ENCODE measurements around the gene ETHE1. TPM values are rescaled to one million over a fixed set of nuclear protein-coding genes. Genes with fewer than 3 reads are reported as not detected.

The ETHE1 gene
- total RNA-seq, 2 experiments from 2014 or later = 62.1 to 64.4 TPM

- intact Hi-C loops (cut with micrococcal nuclease) = no loop called here
- H3K4me1 Mint-ChIP-seq (ENCODE audit: low read depth) = peaks cover 16% of the 10 kb centered on the region
- peak overlapping the region; percentile 14 for H3K27ac Mint-ChIP-seq
- H3K4me3 Mint-ChIP-seq = no peak overlapping the region
- no peaks in the 10 kb centered on the region for H3K9me3 Mint-ChIP-seq
- no peaks in the 10 kb centered on the region for H3K27me3 Mint-ChIP-seq (ENCODE audit: low read depth)
- CTCF ChIA-PET = interaction anchor here (0.7 kb wide), 2 partner anchors 18 to 55 kb away, joined by 3 read pairs; no protein-coding TSS in a partner anchor
- H3K36me3 Mint-ChIP-seq (ENCODE audit: low read depth) = peaks cover 11% of the 10 kb centered on the region
- DNase-seq = no peak
Measured at GRCh38 chr19:43498233-43498842, 28.7 kb downstream of the ETHE1 start.

GRCh38 chr19:43496960-43497359, 30.0 kb downstream of the ETHE1 start:
- no peak overlapping the region for H3K27ac Mint-ChIP-seq
- intact Hi-C loops (cut with micrococcal nuclease) = no loop called here
- peaks cover 5% of the 10 kb centered on the region for H3K4me1 Mint-ChIP-seq (ENCODE audit: low read depth)
- no peak overlapping the region for H3K4me3 Mint-ChIP-seq
- no peaks in the 10 kb centered on the region for H3K9me3 Mint-ChIP-seq
- H3K27me3 Mint-ChIP-seq (ENCODE audit: low read depth) = no peaks in the 10 kb centered on the region
- CTCF ChIA-PET = interaction anchor here (1.7 to 2.4 kb wide), 2 partner anchors 23 to 50 kb away, joined by 5 to 6 read pairs; no protein-coding TSS in a partner anchor
- peaks cover 9% of the 10 kb centered on the region for H3K36me3 Mint-ChIP-seq (ENCODE audit: low read depth)
- no peak for DNase-seq

GRCh38 chr19:43495082-43495481, 31.9 kb downstream of the ETHE1 start:
- peaks cover 9% of the 10 kb centered on the region for H3K36me3 Mint-ChIP-seq (ENCODE audit: low read depth)
- H3K27ac Mint-ChIP-seq = no peak overlapping the region

GRCh38 chr19:43490759-43491158, 36.2 kb downstream of the ETHE1 start:
- intact Hi-C loops (cut with micrococcal nuclease) = no loop called here
- no peaks in the 10 kb centered on the region for H3K9me3 Mint-ChIP-seq
- no peak overlapping the region for H3K27ac Mint-ChIP-seq
- DNase-seq = no peak
- H3K36me3 Mint-ChIP-seq (ENCODE audit: low read depth) = peaks cover 6% of the 10 kb centered on the region
- H3K27me3 Mint-ChIP-seq (ENCODE audit: low read depth) = no peaks in the 10 kb centered on the region
- CTCF ChIA-PET = interaction anchor here (0.5 to 1.8 kb wide), 2 partner anchors 19 to 44 kb away, joined by 3 to 5 read pairs; no protein-coding TSS in a partner anchor
- no peak overlapping the region for H3K4me3 Mint-ChIP-seq
- peaks cover 5% of the 10 kb centered on the region for H3K4me1 Mint-ChIP-seq (ENCODE audit: low read depth)

More at GRCh38 chr19:43495082-43495481, 31.9 kb downstream of the ETHE1 start:
- Mint-ChIP-seq H3K4me1 (ENCODE audit: low read depth) (peaks cover under 1% of the 10 kb centered on the region), H3K4me3 (no peak overlapping the region), H3K9me3 (no peaks in the 10 kb centered on the region), H3K27me3 (ENCODE audit: low read depth) (no peaks in the 10 kb centered on the region)
- DNase-seq = no peak
- CTCF ChIA-PET = interaction anchor here (0.5 to 2.4 kb wide), 5 partner anchors 23 to 100 kb away, joined by 3 to 6 read pairs (median 5); no protein-coding TSS in a partner anchor
- intact Hi-C loops (cut with micrococcal nuclease) = no loop called here

- Mint-ChIP-seq H3K27me3 (ENCODE audit: low read depth) (no peaks in the 10 kb centered on the region), H3K4me1 (ENCODE audit: low read depth) (peaks cover 5% of the 10 kb centered on the region), H3K27ac (no peak overlapping the region), H3K9me3 (no peaks in the 10 kb centered on the region), H3K4me3 (no peak overlapping the region), H3K36me3 (ENCODE audit: low read depth) (peaks cover 6% of the 10 kb centered on the region)
- CTCF ChIA-PET = interaction anchor here (1.8 kb wide), 1 partner anchor 43 kb away, joined by 5 read pairs; no protein-coding TSS in a partner anchor
- intact Hi-C loops (cut with micrococcal nuclease) = no loop called here
- DNase-seq = no peak
Measured at GRCh38 chr19:43489979-43490599, 36.9 kb downstream of the ETHE1 start.

GRCh38 chr19:43489310-43489709, 37.7 kb downstream of the ETHE1 start:
- Mint-ChIP-seq H3K27me3 (ENCODE audit: low read depth) (no peaks in the 10 kb centered on the region), H3K4me1 (ENCODE audit: low read depth) (peaks cover 5% of the 10 kb centered on the region), H3K36me3 (ENCODE audit: low read depth) (peaks cover 3% of the 10 kb centered on the region), H3K4me3 (no peak overlapping the region), H3K9me3 (no peaks in the 10 kb centered on the region), H3K27ac (no peak overlapping the region)
- intact Hi-C loops (cut with micrococcal nuclease) = no loop called here
- CTCF ChIA-PET = no interaction called here
- no peak for DNase-seq

- H3K36me3 Mint-ChIP-seq (ENCODE audit: low read depth) = peaks cover 3% of the 10 kb centered on the region
- no peak overlapping the region for H3K27ac Mint-ChIP-seq
- H3K4me1 Mint-ChIP-seq (ENCODE audit: low read depth) = peaks cover 5% of the 10 kb centered on the region
- CTCF ChIA-PET = no interaction called here
- no peak for DNase-seq
- H3K9me3 Mint-ChIP-seq = no peaks in the 10 kb centered on the region
- intact Hi-C loops (cut with micrococcal nuclease) = no loop called here
- no peaks in the 10 kb centered on the region for H3K27me3 Mint-ChIP-seq (ENCODE audit: low read depth)
- H3K4me3 Mint-ChIP-seq = no peak overlapping the region
Measured at GRCh38 chr19:43488179-43488578, 38.8 kb downstream of the ETHE1 start.

- intact Hi-C loops (cut with micrococcal nuclease) = no loop called here
- Mint-ChIP-seq H3K4me1 (ENCODE audit: low read depth) (peaks cover 5% of the 10 kb centered on the region), H3K27ac (no peak overlapping the region), H3K9me3 (no peaks in the 10 kb centered on the region), H3K27me3 (ENCODE audit: low read depth) (no peaks in the 10 kb centered on the region), H3K36me3 (ENCODE audit: low read depth) (peaks cover 5% of the 10 kb centered on the region), H3K4me3 (no peak overlapping the region)
- CTCF ChIA-PET = no interaction called here
- no peak for DNase-seq
Measured at GRCh38 chr19:43486412-43486811, 40.6 kb downstream of the ETHE1 start.

GRCh38 chr19:43485951-43486350, 41.0 kb downstream of the ETHE1 start:
- intact Hi-C loops (cut with micrococcal nuclease) = no loop called here
- DNase-seq = no peak
- H3K4me1 Mint-ChIP-seq (ENCODE audit: low read depth) = peaks cover 5% of the 10 kb centered on the region
- no peaks in the 10 kb centered on the region for H3K9me3 Mint-ChIP-seq
- CTCF ChIA-PET = no interaction called here
- H3K27ac Mint-ChIP-seq = no peak overlapping the region
- H3K36me3 Mint-ChIP-seq (ENCODE audit: low read depth) = peaks cover 5% of the 10 kb centered on the region
- H3K4me3 Mint-ChIP-seq = no peak overlapping the region
- H3K27me3 Mint-ChIP-seq (ENCODE audit: low read depth) = no peaks in the 10 kb centered on the region

GRCh38 chr19:43483281-43483680, 43.7 kb downstream of the ETHE1 start:
- Mint-ChIP-seq H3K36me3 (ENCODE audit: low read depth) (peaks cover 4% of the 10 kb centered on the region), H3K27ac (no peak overlapping the region), H3K4me1 (ENCODE audit: low read depth) (no peaks in the 10 kb centered on the region), H3K27me3 (ENCODE audit: low read depth) (no peaks in the 10 kb centered on the region), H3K9me3 (no peaks in the 10 kb centered on the region), H3K4me3 (no peak overlapping the region)
- DNase-seq = no peak
- CTCF ChIA-PET = interaction anchor here (1.6 kb wide), 1 partner anchor 36 kb away, joined by 3 read pairs; no protein-coding TSS in a partner anchor
- intact Hi-C loops (cut with micrococcal nuclease) = no loop called here

- Mint-ChIP-seq H3K27ac (no peak overlapping the region), H3K4me1 (ENCODE audit: low read depth) (no peaks in the 10 kb centered on the region), H3K27me3 (ENCODE audit: low read depth) (no peaks in the 10 kb centered on the region), H3K9me3 (no peaks in the 10 kb centered on the region), H3K36me3 (ENCODE audit: low read depth) (peaks cover 9% of the 10 kb centered on the region), H3K4me3 (no peak overlapping the region)
- CTCF ChIA-PET = interaction anchor here (1.2 kb wide), 1 partner anchor 37 kb away, joined by 3 read pairs; no protein-coding TSS in a partner anchor
- no peak for DNase-seq
- intact Hi-C loops (cut with micrococcal nuclease) = no loop called here
Measured at GRCh38 chr19:43482193-43482592, 44.8 kb downstream of the ETHE1 start.

- H3K27ac Mint-ChIP-seq = no peak overlapping the region
- intact Hi-C loops (cut with micrococcal nuclease) = no loop called here
- no peaks in the 10 kb centered on the region for H3K4me1 Mint-ChIP-seq (ENCODE audit: low read depth)
- no peak for DNase-seq
- peaks cover 12% of the 10 kb centered on the region for H3K36me3 Mint-ChIP-seq (ENCODE audit: low read depth)
- no peaks in the 10 kb centered on the region for H3K9me3 Mint-ChIP-seq
- no peak overlapping the region for H3K4me3 Mint-ChIP-seq
- H3K27me3 Mint-ChIP-seq (ENCODE audit: low read depth) = no peaks in the 10 kb centered on the region
- CTCF ChIA-PET = interaction anchor here (1.2 kb wide), 1 partner anchor 38 kb away, joined by 3 read pairs; no protein-coding TSS in a partner anchor
Measured at GRCh38 chr19:43481701-43482100, 45.3 kb downstream of the ETHE1 start.

- no peaks in the 10 kb centered on the region for H3K9me3 Mint-ChIP-seq
- H3K4me3 Mint-ChIP-seq = no peak overlapping the region
- no peak overlapping the region for H3K27ac Mint-ChIP-seq
- CTCF ChIA-PET = interaction anchor here (0.6 to 0.9 kb wide), 4 partner anchors 11 to 1940 kb away, joined by 3 to 6 read pairs (median 3); no protein-coding TSS in a partner anchor
- intact Hi-C loops (cut with micrococcal nuclease) = no loop called here
- H3K4me1 Mint-ChIP-seq (ENCODE audit: low read depth) = peaks cover 5% of the 10 kb centered on the region
- DNase-seq = no peak
- H3K36me3 Mint-ChIP-seq (ENCODE audit: low read depth) = peaks cover 12% of the 10 kb centered on the region
- H3K27me3 Mint-ChIP-seq (ENCODE audit: low read depth) = no peaks in the 10 kb centered on the region
Measured at GRCh38 chr19:43480574-43480973, 46.4 kb downstream of the ETHE1 start.

All from activated naive CD4-positive, alpha-beta T cell treated with anti-CD3 and anti-CD28 coated beads for 36 hours (primary cell).